ENCODE results near the gene VDR.

DNA sequence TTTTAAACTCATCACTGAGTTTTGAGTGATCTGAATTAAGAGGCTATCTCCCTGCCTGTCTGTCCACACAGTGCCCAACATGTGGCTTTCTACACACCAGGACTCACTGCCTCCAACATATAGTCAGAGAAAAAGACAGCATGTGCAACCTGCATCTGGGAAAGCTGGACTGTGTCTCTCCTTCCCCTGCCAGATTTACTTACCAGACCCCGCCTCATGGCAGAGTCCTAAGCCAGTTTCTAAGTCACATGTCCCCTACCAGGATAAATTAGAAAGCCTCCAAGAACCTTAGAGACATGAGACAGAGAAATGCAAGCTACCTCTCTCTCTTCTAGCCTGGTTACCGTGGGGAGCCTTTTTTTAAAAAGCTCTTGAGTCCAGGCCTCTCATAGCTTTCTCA, 82.4 kb downstream of the VDR start:
- TF ChIP-seq, protein P1, sequence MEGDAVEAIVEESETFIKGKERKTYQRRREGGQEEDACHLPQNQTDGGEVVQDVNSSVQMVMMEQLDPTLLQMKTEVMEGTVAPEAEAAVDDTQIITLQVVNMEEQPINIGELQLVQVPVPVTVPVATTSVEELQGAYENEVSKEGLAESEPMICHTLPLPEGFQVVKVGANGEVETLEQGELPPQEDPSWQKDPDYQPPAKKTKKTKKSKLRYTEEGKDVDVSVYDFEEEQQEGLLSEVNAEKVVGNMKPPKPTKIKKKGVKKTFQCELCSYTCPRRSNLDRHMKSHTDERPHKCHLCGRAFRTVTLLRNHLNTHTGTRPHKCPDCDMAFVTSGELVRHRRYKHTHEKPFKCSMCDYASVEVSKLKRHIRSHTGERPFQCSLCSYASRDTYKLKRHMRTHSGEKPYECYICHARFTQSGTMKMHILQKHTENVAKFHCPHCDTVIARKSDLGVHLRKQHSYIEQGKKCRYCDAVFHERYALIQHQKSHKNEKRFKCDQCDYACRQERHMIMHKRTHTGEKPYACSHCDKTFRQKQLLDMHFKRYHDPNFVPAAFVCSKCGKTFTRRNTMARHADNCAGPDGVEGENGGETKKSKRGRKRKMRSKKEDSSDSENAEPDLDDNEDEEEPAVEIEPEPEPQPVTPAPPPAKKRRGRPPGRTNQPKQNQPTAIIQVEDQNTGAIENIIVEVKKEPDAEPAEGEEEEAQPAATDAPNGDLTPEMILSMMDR (IDR thresholded peaks at IDR 0.05), result no peak
- no peak for TF ChIP-seq EZH2 (IDR thresholded peaks at IDR 0.05)
